Pulmonary artery endothelial cell (primary cell): ENCODE measurements around the gene SLC35A3. TPM values are rescaled to one million over a fixed set of nuclear protein-coding genes. Genes with fewer than 3 reads are reported as not detected.
A peak's percentile ranks its signal among the peaks of the same experiment; 100 is the strongest.
"Not testable (repeated sequence)": the region's sequence is repeated elsewhere in the genome, so short reads cannot be mapped to it uniquely, and the experiment has no call there.

Experiments
- DNase-seq: peaks from one replicate; pipeline ENCODE4 v3.0.0-alpha.2; 2011; ENCODE audit warnings: low read depth, low spot score
- total RNA-seq: library from RNA; depleted of rRNA; stranded (reverse); fragments of >200 nt; gene quantifications from 2 replicates; pipeline ENCODE4 v1.2.3, GENCODE V29; 2014

Gene SLC35A3
- total RNA-seq, 1 donor from 2014 or later: 20.8 TPM

- no peak for DNase-seq
These were observed 65.4 kb downstream of the SLC35A3 start for GRCh38 chr1:100035214-100035613.

GRCh38 chr1:100036718-100037655, 67.2 kb downstream of the SLC35A3 start:
- no peak for DNase-seq

GRCh38 chr1:100037656-100037926, 67.8 kb downstream of the SLC35A3 start:
- no peak for DNase-seq

- DNase-seq: peak; percentile 58
These were observed 68.3 kb downstream of the SLC35A3 start for GRCh38 chr1:100037927-100038659.

GRCh38 chr1:100038660-100039287, 69.0 kb downstream of the SLC35A3 start:
- DNase-seq: peak; percentile 47

- no peak for DNase-seq
These were observed 69.8 kb downstream of the SLC35A3 start for GRCh38 chr1:100039591-100039990.

- DNase-seq: no peak
These were observed 75.4 kb downstream of the SLC35A3 start for GRCh38 chr1:100045206-100045605.

GRCh38 chr1:100047235-100047708, 77.5 kb downstream of the SLC35A3 start:
- DNase-seq: not testable (repeated sequence)

- no peak for DNase-seq
These were observed 80.3 kb downstream of the SLC35A3 start for GRCh38 chr1:100050139-100050538.

- no peak for DNase-seq
These were observed 81.6 kb downstream of the SLC35A3 start for GRCh38 chr1:100051401-100051800.

- no peak for DNase-seq
These were observed 82.1 kb downstream of the SLC35A3 start for GRCh38 chr1:100051893-100052292.

GRCh38 chr1:100053119-100053518, 83.3 kb downstream of the SLC35A3 start:
- DNase-seq: no peak

- no peak for DNase-seq
These were observed 83.9 kb downstream of the SLC35A3 start for GRCh38 chr1:100053727-100054126.

- DNase-seq: no peak
These were observed 91.9 kb downstream of the SLC35A3 start for GRCh38 chr1:100061681-100062080.

GRCh38 chr1:100065183-100065968, 95.6 kb downstream of the SLC35A3 start:
- DNase-seq: no peak

GRCh38 chr1:100065969-100066227, 96.1 kb downstream of the SLC35A3 start:
- DNase-seq: no peak

- DNase-seq: no peak
These were observed 100.6 kb downstream of the SLC35A3 start for GRCh38 chr1:100070201-100070939.

- DNase-seq: no peak
These were observed 103.7 kb downstream of the SLC35A3 start for GRCh38 chr1:100073531-100073930.

- DNase-seq: no peak
These were observed 105.0 kb downstream of the SLC35A3 start for GRCh38 chr1:100074604-100075395.

- DNase-seq: no peak
These were observed 106.0 kb downstream of the SLC35A3 start for GRCh38 chr1:100075773-100076172.
